MM.1S (cell line): ENCODE data around the gene TRPT1.
"Not testable (repeated sequence)": the region's sequence is repeated elsewhere in the genome, so short reads cannot be mapped to it uniquely, and the experiment has no call there.

Source experiments
- DNase-seq: peaks from one replicate; pipeline ENCODE4 v3.0.0-alpha.2; 2015
- H2AFZ ChIP-seq: fragments of 300-600 bp; sonication (generic); 2 replicates; pipeline ENCODE4 v1.6.0; 2016; ENCODE audit warnings: antibody characterized with exemption, low read length
- H3F3A ChIP-seq: fragments of 300-600 bp; sonication (generic); 2 replicates; pipeline ENCODE4 v1.6.1; 2016; ENCODE audit warnings: mild to moderate bottlenecking, antibody characterized with exemption, low read length, moderate library complexity, mixed read lengths; ENCODE audit not compliant: insufficient read depth
- H3K27ac ChIP-seq: fragments of 300-600 bp; sonication (generic); 2 replicates; pipeline ENCODE4 v1.5.1; 2016; ENCODE audit warnings: mild to moderate bottlenecking, low read length
- H3K27me3 ChIP-seq: fragments of 300-600 bp; sonication (generic); replicated peaks from 2 replicates; pipeline ENCODE4 v1.6.0; 2016; ENCODE audit warnings: low read length; ENCODE audit not compliant: insufficient read depth
- H3K36me3 ChIP-seq: fragments of 300-600 bp; sonication (generic); replicated peaks from 2 replicates; pipeline ENCODE4 v1.6.1; 2016; ENCODE audit warnings: mild to moderate bottlenecking, low read length, mixed read lengths; ENCODE audit not compliant: insufficient read depth
- H3K4me1 ChIP-seq: fragments of 300-600 bp; sonication (generic); 2 replicates; pipeline ENCODE4 v1.6.1; 2016; ENCODE audit warnings: low read length, mixed read lengths
- H3K4me2 ChIP-seq: fragments of 300-600 bp; sonication (generic); 2 replicates; pipeline ENCODE4 v1.6.0; 2016; ENCODE audit warnings: low read depth, low read length
- H3K4me3 ChIP-seq: fragments of 300-600 bp; sonication (generic); 2 replicates; pipeline ENCODE4 v1.5.1; 2016; ENCODE audit warnings: low read length, mixed read lengths
- H3K79me2 ChIP-seq: fragments of 300-600 bp; sonication (generic); 2 replicates; pipeline ENCODE4 v1.6.1; 2016; ENCODE audit warnings: mixed run types, low read length, mixed read lengths
- H3K9ac ChIP-seq: fragments of 300-600 bp; sonication (generic); 2 replicates; pipeline ENCODE4 v1.6.1; 2016; ENCODE audit warnings: low read length, mixed read lengths
- H3K9me2 ChIP-seq: fragments of 300-600 bp; sonication (generic); replicated peaks from 2 replicates; pipeline ENCODE4 v1.6.1; 2016; ENCODE audit warnings: mild to moderate bottlenecking, low read length, mixed read lengths; ENCODE audit not compliant: insufficient read depth
- H3K9me3 ChIP-seq: fragments of 300-600 bp; sonication (generic); replicated peaks from 2 replicates; pipeline ENCODE4 v1.6.1; 2016; ENCODE audit warnings: mild to moderate bottlenecking, low read length, mixed read lengths; ENCODE audit not compliant: insufficient read depth
- H4K20me1 ChIP-seq: fragments of 300-600 bp; sonication (generic); 2 replicates; pipeline ENCODE4 v1.6.1; 2016; ENCODE audit warnings: mild to moderate bottlenecking, low read length, moderate library complexity, mixed read lengths; ENCODE audit not compliant: insufficient read depth
- EZH2 ChIP-seq: fragments of 300-600 bp; sonication (generic); optimal IDR thresholded peaks from 2 replicates; pipeline ENCODE3; 2017; ENCODE audit warnings: low read depth, mild to moderate bottlenecking, antibody characterized with exemption, low read length, mixed read lengths
- EZH2phosphoT487 ChIP-seq: fragments of 300-600 bp; sonication (generic); IDR thresholded peaks from 2 replicates; pipeline ENCODE4 v1.6.1; 2018; ENCODE audit warnings: antibody characterized with exemption, low read length
- TF ChIP-seq, protein P1 (sequence below): fragments of 300-600 bp; sonication (generic); IDR thresholded peaks from 2 replicates; pipeline ENCODE4 v1.5.1; 2016; ENCODE audit warnings: antibody characterized with exemption, low read length, mixed read lengths

TRPT1 gene

DNA sequence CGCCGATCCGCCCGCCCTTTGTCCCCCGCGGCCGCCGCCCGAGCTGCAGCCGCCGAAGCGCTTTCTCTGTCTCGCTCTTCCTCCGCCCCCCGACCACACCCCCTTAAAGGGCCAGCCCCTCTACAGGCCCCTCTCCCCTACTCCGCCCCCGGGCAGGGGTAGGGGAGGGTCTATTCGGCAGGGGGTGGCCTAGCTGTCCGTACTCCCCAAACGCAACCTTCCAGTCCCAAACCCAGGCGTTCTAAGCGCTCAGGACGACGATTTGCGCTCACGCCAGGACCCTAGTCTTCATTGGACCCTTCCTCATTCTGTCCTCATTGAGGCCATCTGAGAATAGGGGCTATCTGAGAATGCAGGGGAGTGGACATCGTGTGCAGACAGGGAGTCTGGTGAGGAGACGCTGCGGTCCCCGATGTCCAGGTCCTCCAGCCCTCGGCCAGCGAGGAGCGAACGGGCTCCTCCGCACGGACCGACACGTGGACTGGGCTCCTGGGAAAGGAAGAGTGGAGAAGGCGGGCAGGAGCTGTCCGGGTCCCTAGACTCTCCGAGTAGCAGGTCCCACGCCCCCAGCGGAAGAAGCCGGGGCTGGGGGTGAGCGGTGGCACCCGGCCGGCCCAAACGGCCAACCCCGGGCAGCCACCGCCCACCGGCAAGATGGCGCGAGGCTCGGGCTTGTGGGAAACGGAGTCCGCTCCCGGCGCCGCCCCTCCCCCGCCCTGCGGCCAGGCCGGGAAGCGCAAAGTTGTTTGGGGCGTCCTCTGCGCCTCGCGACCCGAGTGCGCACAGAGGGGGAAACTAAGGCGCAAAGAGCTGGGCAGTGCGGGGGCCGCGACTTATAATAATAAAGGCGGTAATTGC, 21.1 kb upstream of the TRPT1 start, which contains the start of gene PPP1R14B:
Gene PPP1R14B, minus strand, starts transcription at position 73 of the 858 bp plus-strand sequence. CDS start 270 bp downstream, outside the sequence.
- H3K9me2 ChIP-seq = no peaks in the 10 kb centered on the region
- H3K9me3 ChIP-seq = no peaks in the 10 kb centered on the region
- H3K79me2 ChIP-seq = peaks cover 39% of the 10 kb centered on the region
- DNase-seq = peak; percentile 83
- peak within 1 kb of the TSS; percentile 99 for H3K4me3 ChIP-seq
- TF ChIP-seq EZH2 (no peak), EZH2phosphoT487 (no peak)
- TF ChIP-seq, protein P1, sequence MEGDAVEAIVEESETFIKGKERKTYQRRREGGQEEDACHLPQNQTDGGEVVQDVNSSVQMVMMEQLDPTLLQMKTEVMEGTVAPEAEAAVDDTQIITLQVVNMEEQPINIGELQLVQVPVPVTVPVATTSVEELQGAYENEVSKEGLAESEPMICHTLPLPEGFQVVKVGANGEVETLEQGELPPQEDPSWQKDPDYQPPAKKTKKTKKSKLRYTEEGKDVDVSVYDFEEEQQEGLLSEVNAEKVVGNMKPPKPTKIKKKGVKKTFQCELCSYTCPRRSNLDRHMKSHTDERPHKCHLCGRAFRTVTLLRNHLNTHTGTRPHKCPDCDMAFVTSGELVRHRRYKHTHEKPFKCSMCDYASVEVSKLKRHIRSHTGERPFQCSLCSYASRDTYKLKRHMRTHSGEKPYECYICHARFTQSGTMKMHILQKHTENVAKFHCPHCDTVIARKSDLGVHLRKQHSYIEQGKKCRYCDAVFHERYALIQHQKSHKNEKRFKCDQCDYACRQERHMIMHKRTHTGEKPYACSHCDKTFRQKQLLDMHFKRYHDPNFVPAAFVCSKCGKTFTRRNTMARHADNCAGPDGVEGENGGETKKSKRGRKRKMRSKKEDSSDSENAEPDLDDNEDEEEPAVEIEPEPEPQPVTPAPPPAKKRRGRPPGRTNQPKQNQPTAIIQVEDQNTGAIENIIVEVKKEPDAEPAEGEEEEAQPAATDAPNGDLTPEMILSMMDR = no peak
- H3K4me2 ChIP-seq = peak within 1 kb of the TSS; percentile 100
- no peaks in the 10 kb centered on the region for H3K36me3 ChIP-seq
- H4K20me1 ChIP-seq = no peaks in the 10 kb centered on the region
- H3K9ac ChIP-seq = peak within 1 kb of the TSS; percentile 86
- peaks cover 13% of the 10 kb centered on the region; the same call in 1 of the 2 replicates for H3F3A ChIP-seq
- H2AFZ ChIP-seq = peak within 1 kb of the TSS; percentile 90
- peaks cover 5% of the 10 kb centered on the region; the same call in 1 of the 2 replicates for H3K27me3 ChIP-seq
- peaks cover 6% of the 10 kb centered on the region; the same call in 1 of the 2 replicates for H3K4me1 ChIP-seq
- peak within 1 kb of the TSS; percentile 47 for H3K27ac ChIP-seq

DNA sequence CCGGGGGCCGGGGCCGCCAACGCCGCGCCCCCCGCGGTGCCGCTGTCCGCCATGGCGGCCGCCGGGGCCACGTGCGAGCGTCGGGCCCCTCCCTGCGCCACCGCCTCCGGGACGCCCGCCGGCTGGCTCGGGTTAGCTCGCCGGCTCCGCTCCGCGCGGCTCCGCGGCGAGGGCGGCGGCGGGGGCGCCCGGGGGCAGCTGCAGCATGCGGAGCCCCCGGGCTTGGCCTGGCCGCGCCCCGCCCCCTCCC, 20.6 kb upstream of the TRPT1 start:
- not testable (repeated sequence) for H2AFZ ChIP-seq, H3K27me3 ChIP-seq, H3K27ac ChIP-seq, H4K20me1 ChIP-seq, H3K9me3 ChIP-seq, DNase-seq, H3K4me2 ChIP-seq, H3K9ac ChIP-seq, H3K4me3 ChIP-seq, H3K4me1 ChIP-seq, H3K9me2 ChIP-seq, H3K36me3 ChIP-seq
- Histone ChIP-seq H3K79me2 (peaks cover 39% of the 10 kb centered on the region), H3F3A (peaks cover 13% of the 10 kb centered on the region; the same call in 1 of the 2 replicates)

GRCh38 chr11:64245797-64246620, 20.0 kb upstream of the TRPT1 start:
- Histone ChIP-seq H3K4me1 (peaks cover 6% of the 10 kb centered on the region; the same call in 1 of the 2 replicates), H2AFZ (0 out of 2 replicates have a peak overlapping the region, but pooled peaks have one; percentile 34)

More at GRCh38 chr11:64245797-64246620, 20.0 kb upstream of the TRPT1 start:
- DNase-seq = peak; percentile 55
- peak overlapping the region; percentile 47; the same call in 1 of the 2 replicates for H3K27ac ChIP-seq
- H3K79me2 ChIP-seq = peaks cover 40% of the 10 kb centered on the region
- H3K9ac ChIP-seq = peak overlapping the region; percentile 86
- H3K4me2 ChIP-seq = peak overlapping the region; percentile 84
- peaks cover 13% of the 10 kb centered on the region for H3F3A ChIP-seq
- no peaks in the 10 kb centered on the region for H3K9me2 ChIP-seq
- H3K9me3 ChIP-seq = no peaks in the 10 kb centered on the region
- H3K27me3 ChIP-seq = peaks cover 5% of the 10 kb centered on the region; the same call in 1 of the 2 replicates
- no peaks in the 10 kb centered on the region for H4K20me1 ChIP-seq
- no peaks in the 10 kb centered on the region for H3K36me3 ChIP-seq
- TF ChIP-seq, protein P1 = no peak
- no peak for TF ChIP-seq EZH2
- no peak for TF ChIP-seq EZH2phosphoT487
- peak overlapping the region; percentile 99 for H3K4me3 ChIP-seq
